Neural cell (in vitro differentiated cells): ENCODE measurements around the gene TPI1. TPM values are rescaled to one million over a fixed set of nuclear protein-coding genes. Genes with fewer than 3 reads are reported as not detected.

Experiments
- polyA plus RNA-seq: library from polyadenylated mRNA; depleted of rRNA; stranded (reverse); fragments of >200 nt; gene quantifications from 2 replicates; pipeline ENCODE4 v1.2.3, GENCODE V29; 2014

The TPI1 gene
- polyA plus RNA-seq, 1 donor from 2014 or later: 288 TPM

Other genes starting within 250 kb of the TPI1 start
- gene LPAR5, start 231.6 kb upstream of the TPI1 start, polyA plus RNA-seq: 0.48 TPM in 1 of 2 replicates, not detected in the other
- 1.6 and 4.7 TPM in 2 replicates for gene ACRBP, start 220.1 kb upstream of the TPI1 start, polyA plus RNA-seq
- gene ING4, start 204.4 kb upstream of the TPI1 start, polyA plus RNA-seq: 522 and 540 TPM in 2 replicates
- 25.8 and 30.2 TPM in 2 replicates for gene ZNF384, start 178.2 kb upstream of the TPI1 start, polyA plus RNA-seq
- gene PIANP, start 166.7 kb upstream of the TPI1 start, polyA plus RNA-seq: 2.1 and 4.4 TPM in 2 replicates
- 45.8 and 50.2 TPM in 2 replicates for gene COPS7A, start 143.5 kb upstream of the TPI1 start, polyA plus RNA-seq
- gene MLF2, start 114.4 kb upstream of the TPI1 start, polyA plus RNA-seq: 134 and 176 TPM in 2 replicates
- gene PTMS, start 101.2 kb upstream of the TPI1 start, polyA plus RNA-seq: 504 and 557 TPM in 2 replicates
- gene LAG3, start 95.0 kb upstream of the TPI1 start, polyA plus RNA-seq: 1.4 and 2.0 TPM in 2 replicates
- not detected in 2 replicates for gene CD4, start 78.0 kb upstream of the TPI1 start, polyA plus RNA-seq
- 82.8 and 117 TPM in 2 replicates for gene GPR162, start 45.7 kb upstream of the TPI1 start, polyA plus RNA-seq
- 58.9 and 66.1 TPM in 2 replicates for gene P3H3, start 39.1 kb upstream of the TPI1 start, polyA plus RNA-seq
- 18.8 and 19.0 TPM in 2 replicates for gene GNB3, start 26.6 kb upstream of the TPI1 start, polyA plus RNA-seq
- 4.1 and 7.3 TPM in 2 replicates for gene CDCA3, start 16.2 kb upstream of the TPI1 start, polyA plus RNA-seq
- gene USP5, start 15.4 kb upstream of the TPI1 start, polyA plus RNA-seq: 120 and 130 TPM in 2 replicates
- 12.8 and 14.2 TPM in 2 replicates for gene SPSB2, start 5.8 kb downstream of the TPI1 start, polyA plus RNA-seq
- gene LRRC23, start 37.3 kb downstream of the TPI1 start, polyA plus RNA-seq: 13.6 and 20.5 TPM in 2 replicates
- gene ENO2, start 47.0 kb downstream of the TPI1 start, polyA plus RNA-seq: 193 and 228 TPM in 2 replicates
- gene ATN1, start 60.4 kb downstream of the TPI1 start, polyA plus RNA-seq: 9.2 and 13.7 TPM in 2 replicates
- not detected in 2 replicates for gene RNU7-1, start 76.3 kb downstream of the TPI1 start, polyA plus RNA-seq
- 477 and 500 TPM in 2 replicates for gene C12orf57, start 76.5 kb downstream of the TPI1 start, polyA plus RNA-seq
- gene PTPN6, start 83.8 kb downstream of the TPI1 start, polyA plus RNA-seq: not detected in 2 replicates
- 210 and 230 TPM in 2 replicates for gene PHB2, start 103.1 kb downstream of the TPI1 start, polyA plus RNA-seq
- gene EMG1, start 103.4 kb downstream of the TPI1 start, polyA plus RNA-seq: 27.3 and 33.2 TPM in 2 replicates
- gene LPCAT3, start 150.9 kb downstream of the TPI1 start, polyA plus RNA-seq: 10.8 and 14.4 TPM in 2 replicates
- gene C1S, start 193.2 kb downstream of the TPI1 start, polyA plus RNA-seq: 4.9 and 12.6 TPM in 2 replicates
- gene C1R, start 224.9 kb downstream of the TPI1 start, polyA plus RNA-seq: 1.7 and 1.9 TPM in 2 replicates
- 2.1 and 2.8 TPM in 2 replicates for gene C1RL, start 241.7 kb downstream of the TPI1 start, polyA plus RNA-seq